CD1c-positive myeloid dendritic cell (primary cell): Measurements from ENCODE around the gene TIE1.
"Not testable (repeated sequence)": the region's sequence is repeated elsewhere in the genome, so short reads cannot be mapped to it uniquely, and the experiment has no call there.

Experiments used
- DNase-seq: peaks from one replicate; pipeline ENCODE4 v3.0.0-alpha.2; 2016; ENCODE audit errors: extremely low spot score

The TIE1 gene

DNA sequence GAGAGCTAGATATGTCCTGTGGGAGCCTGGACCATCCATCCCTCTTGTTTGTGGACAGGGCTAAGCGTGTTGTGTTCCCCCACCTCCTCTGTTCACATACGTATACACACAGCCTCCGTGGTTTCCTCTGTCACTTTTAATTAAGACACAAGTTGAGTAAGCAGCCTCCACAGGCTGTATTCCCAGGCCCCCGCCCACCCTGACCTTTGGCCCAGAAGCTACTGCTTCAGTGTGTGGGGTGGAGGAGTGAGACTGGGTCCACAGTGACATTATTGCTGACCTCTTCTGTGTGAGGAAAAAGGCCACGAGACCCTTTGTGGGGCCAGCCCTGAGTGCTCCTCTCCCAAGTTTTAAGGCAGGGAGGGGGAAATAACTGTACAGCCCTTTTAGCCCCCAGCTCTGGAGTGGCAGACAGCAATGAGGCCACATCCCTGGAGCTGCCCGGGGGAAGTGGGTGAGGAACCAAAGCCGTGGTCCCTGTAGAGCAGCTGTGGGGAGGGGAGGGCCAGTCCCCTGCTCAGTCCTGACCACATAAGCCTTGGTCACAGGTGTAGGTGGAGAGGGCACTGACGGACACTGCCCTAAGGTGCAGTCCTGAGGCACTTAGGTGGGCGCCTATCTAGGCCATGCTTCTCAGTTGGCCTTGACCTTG lies 62.6 kb downstream of the TIE1 start:
- peak; percentile 37 for DNase-seq

- no peak for DNase-seq
Observed at GRCh38 chr1:43363935-43364525, 63.2 kb downstream of the TIE1 start.

- no peak for DNase-seq
Observed at GRCh38 chr1:43365678-43366077, 64.9 kb downstream of the TIE1 start.

DNA sequence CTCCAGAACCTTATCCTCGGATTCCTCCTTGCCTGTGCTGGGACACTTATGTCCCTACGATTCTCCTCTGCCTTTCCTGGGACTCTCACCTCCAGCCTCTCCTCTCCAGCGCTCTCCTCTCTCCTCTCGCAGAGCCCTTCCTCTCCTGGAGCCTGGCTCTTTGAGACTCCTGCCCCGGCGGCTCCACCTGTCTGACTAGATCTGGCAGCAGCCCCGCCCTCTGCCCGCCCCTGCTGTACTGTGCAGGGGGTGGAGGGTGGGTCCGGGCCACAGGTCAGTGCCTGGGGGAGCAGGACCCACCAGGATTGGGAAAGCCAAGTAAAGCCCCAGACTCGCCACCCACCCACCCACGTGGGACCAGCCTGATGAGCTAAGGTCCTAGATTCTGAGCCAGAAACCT lies 65.4 kb downstream of the TIE1 start:
- no peak for DNase-seq

DNA sequence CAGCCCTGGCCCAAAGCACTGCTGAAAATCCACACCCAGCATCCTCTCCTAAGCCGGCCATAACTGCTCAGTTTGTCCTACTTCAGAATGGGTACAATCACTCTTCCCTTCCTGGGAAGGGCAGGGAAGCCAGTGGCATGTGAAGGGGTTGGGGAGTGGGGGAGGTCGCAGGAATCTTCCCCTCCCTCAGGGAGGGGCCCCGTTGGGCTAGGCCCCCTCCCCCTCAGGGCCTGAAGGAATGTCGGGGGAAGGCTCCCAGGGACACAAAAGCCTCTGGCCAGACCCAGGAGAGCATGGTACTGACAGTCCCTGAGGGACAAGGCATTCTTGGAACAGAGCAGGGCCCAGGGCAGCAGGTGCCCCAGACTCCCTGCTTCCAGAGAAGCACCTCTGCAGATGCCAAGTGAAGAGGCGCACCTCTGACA lies 65.8 kb downstream of the TIE1 start:
- no peak for DNase-seq

DNA sequence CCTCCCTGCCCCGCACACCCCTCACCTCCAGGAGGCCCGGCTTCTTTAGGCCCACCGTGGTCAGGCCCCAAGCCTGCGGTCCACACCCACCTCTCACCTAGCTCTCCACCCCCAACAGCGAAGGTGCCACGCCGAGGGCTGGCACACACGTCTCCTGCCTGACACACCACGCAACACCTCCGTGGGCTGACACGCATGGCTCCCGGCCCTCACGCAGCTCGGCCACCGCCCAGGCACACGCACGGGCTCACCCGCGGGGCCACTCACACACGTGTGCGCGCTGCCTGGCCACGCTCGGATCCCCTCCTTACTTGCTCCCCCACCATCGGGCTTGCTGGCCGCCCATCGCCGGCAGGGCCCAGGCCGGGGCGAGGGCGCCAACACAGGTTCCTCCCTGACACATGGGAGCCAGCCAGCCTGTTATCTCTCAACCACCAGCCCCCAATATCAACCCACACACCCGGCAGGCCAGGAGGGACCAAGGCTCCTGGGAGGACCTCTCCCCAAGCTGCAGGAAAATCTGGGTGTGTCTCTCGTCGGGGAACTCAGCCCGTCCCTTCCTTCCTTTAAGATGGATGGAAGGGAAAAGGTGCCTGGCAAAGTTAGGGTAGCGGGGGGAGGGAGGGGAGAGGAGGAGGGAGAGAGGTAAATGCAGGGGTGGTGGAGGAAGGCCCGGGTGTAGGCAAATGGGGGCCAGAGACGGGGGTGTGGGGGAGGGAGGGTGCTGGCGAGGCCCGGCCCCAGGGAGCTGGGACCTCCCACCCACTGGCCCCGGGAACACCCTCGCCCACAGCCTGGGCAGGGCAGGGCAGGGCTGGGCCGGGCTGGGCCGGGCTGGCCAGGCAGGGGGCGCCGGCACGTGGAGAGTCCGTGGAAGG lies 66.5 kb downstream of the TIE1 start:
- DNase-seq = peak; percentile 31

- peak; percentile 96 for DNase-seq
Observed at GRCh38 chr1:43367904-43368645, 67.3 kb downstream of the TIE1 start, which contains the start of gene ELOVL1. Gene ELOVL1, minus strand, starts transcription at chr1:43368011. Its CDS starts 2,402 bp downstream, at chr1:43365609.

DNA sequence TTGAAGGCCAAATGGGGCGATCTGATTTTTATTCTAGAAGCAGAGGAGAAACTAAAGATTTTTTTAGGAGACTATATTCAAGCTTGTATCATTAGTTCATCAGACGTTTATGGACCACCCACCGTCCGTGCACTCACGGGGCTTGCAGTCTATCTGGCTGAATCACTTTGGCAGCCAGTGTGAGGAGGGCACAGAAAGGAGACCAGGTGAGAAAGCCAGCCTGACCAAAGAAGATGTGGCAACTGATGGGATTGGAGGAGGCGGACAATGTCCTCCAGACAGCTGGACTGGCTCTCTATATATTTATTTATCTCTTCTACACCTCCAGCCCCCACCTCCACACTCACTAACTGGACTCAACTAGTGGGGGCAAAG lies 67.9 kb downstream of the TIE1 start:
- no peak for DNase-seq

GRCh38 chr1:43369779-43370178 lies 69.0 kb downstream of the TIE1 start:
- DNase-seq = not testable (repeated sequence)

- DNase-seq = no peak
Observed at GRCh38 chr1:43370564-43370963, 69.8 kb downstream of the TIE1 start.

DNA sequence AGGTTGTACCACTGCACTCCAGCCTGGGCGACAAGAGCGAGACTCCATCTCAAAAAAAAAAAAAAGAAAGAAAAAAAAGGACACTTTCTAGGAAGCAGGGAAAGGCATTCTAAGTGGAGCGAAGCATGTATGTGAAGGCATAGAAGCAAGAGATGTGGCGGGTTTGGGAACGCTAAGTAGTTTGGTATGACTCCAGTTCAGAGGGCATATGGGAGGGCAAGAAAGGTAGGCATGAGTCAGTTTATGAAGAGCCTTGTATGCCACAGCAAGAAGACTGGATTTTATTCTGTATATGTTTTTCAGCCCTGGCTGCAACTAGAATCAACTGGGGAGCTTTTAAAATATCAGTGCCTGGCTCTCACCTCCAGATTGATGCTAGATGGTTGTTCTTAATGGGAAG lies 71.4 kb downstream of the TIE1 start:
- no peak for DNase-seq
